HEK293 (cell line): ENCODE measurements around the gene RPS23.

Source experiments
- CTCF ChIA-PET: fragments of 350-600 bp; formaldehyde crosslinking; extraction: SDS; loops from one replicate; lab custom pipeline; 2021; ENCODE audit warnings: antibody characterized with exemption; lab: Yijun Ruan, JAX
- POLR2A ChIA-PET: fragments of 300-600 bp; formaldehyde crosslinking; extraction: SDS; loops from one replicate; lab custom pipeline; 2020; ENCODE audit warnings: antibody characterized with exemption, inconsistent platforms; lab: Yijun Ruan, JAX
- H3K27ac ChIP-seq: fragments of 200-500 bp; sonication (Bioruptor generic); 2 replicates; pipeline ENCODE4 v1.5.1; 2014; ENCODE audit warnings: low read depth, low read length, control low read depth, inconsistent platforms; ENCODE audit errors: extremely low read depth
- H3K36me3 ChIP-seq, 2 experiments: fragments of 200-500 bp in 1 of 2; sonication (Bioruptor generic) in 1 of 2; 1 replicate in 1 of 2; 2 replicates in 1 of 2; pipeline ENCODE4 v1.5.1; 2014 to 2017; ENCODE audit warnings: inconsistent platforms in 2 of 2, low read length in 2 of 2; ENCODE audit not compliant: control insufficient read depth in 2 of 2, insufficient read depth in 1 of 2
- H3K4me1 ChIP-seq: fragments of 200-500 bp; sonication (Bioruptor generic); 2 replicates; pipeline ENCODE4 v1.5.1; 2014; ENCODE audit warnings: mild to moderate bottlenecking, low read length, inconsistent platforms; ENCODE audit not compliant: control insufficient read depth, insufficient read depth
- H3K4me3 ChIP-seq: 2 replicates; pipeline ENCODE4 v1.5.1; 2011; ENCODE audit warnings: low read depth, mild to moderate bottlenecking, control low read depth, low read length, moderate library complexity
- H3K9me3 ChIP-seq: fragments of 200-500 bp; sonication (Bioruptor generic); 2 replicates; pipeline ENCODE4 v1.5.1; 2014; ENCODE audit warnings: low read depth, low read length, inconsistent platforms; ENCODE audit not compliant: control insufficient read depth, insufficient read depth
- BCL11B ChIP-seq: fragments of 450-650 bp; formaldehyde crosslinking; IDR thresholded peaks from 2 replicates; pipeline ENCODE4 v1.5.1; 2016; ENCODE audit warnings: low read depth, missing biosample characterization, missing genetic modification characterization
- GLIS1 ChIP-seq: fragments of 450-650 bp; formaldehyde crosslinking; IDR thresholded peaks from 2 replicates; pipeline ENCODE4 v1.5.1; 2016; ENCODE audit warnings: missing biosample characterization, missing genetic modification characterization
- IKZF3 ChIP-seq: fragments of 450-650 bp; IDR thresholded peaks from 2 replicates; pipeline ENCODE4 v1.5.0; 2018; ENCODE audit warnings: missing biosample characterization, mild to moderate bottlenecking, missing genetic modification characterization, moderate library complexity
- KLF7 ChIP-seq: fragments of 450-650 bp; formaldehyde crosslinking; IDR thresholded peaks from 2 replicates; pipeline ENCODE4 v1.5.1; 2016; ENCODE audit warnings: missing biosample characterization, missing genetic modification characterization, borderline replicate concordance
- MZF1 ChIP-seq: fragments of 450-650 bp; formaldehyde crosslinking; IDR thresholded peaks from 2 replicates; pipeline ENCODE4 v1.5.1; 2017; ENCODE audit warnings: missing biosample characterization, missing genetic modification characterization, borderline replicate concordance
- SCRT1 ChIP-seq: fragments of 450-650 bp; formaldehyde crosslinking; IDR thresholded peaks from 2 replicates; pipeline ENCODE4 v1.5.1; 2016; ENCODE audit warnings: missing biosample characterization, missing genetic modification characterization, borderline replicate concordance
- SCRT2 ChIP-seq: fragments of 450-650 bp; formaldehyde crosslinking; IDR thresholded peaks from 2 replicates; pipeline ENCODE4 v1.5.1; 2016; ENCODE audit warnings: missing biosample characterization, missing genetic modification characterization
- SP2 ChIP-seq: fragments of 450-650 bp; formaldehyde crosslinking; IDR thresholded peaks from 2 replicates; pipeline ENCODE4 v1.5.1; 2016; ENCODE audit warnings: missing biosample characterization, missing genetic modification characterization
- SP7 ChIP-seq: fragments of 450-650 bp; formaldehyde crosslinking; IDR thresholded peaks from 2 replicates; pipeline ENCODE4 v1.5.1; 2016; ENCODE audit warnings: missing biosample characterization, missing genetic modification characterization
- ZBTB17 ChIP-seq: fragments of 450-650 bp; formaldehyde crosslinking; IDR thresholded peaks from 2 replicates; pipeline ENCODE4 v1.5.1; 2016; ENCODE audit warnings: missing biosample characterization, missing genetic modification characterization
- ZBTB7A ChIP-seq: fragments of 450-650 bp; formaldehyde crosslinking; IDR thresholded peaks from 2 replicates; pipeline ENCODE4 v1.5.1; 2016; ENCODE audit warnings: low read depth, missing biosample characterization, missing genetic modification characterization
- ZFP3 ChIP-seq: fragments of 450-650 bp; formaldehyde crosslinking; IDR thresholded peaks from 2 replicates; pipeline ENCODE4 v1.5.1; 2016; ENCODE audit warnings: low read depth, missing biosample characterization, missing genetic modification characterization
- ZNF148 ChIP-seq: fragments of 450-650 bp; formaldehyde crosslinking; IDR thresholded peaks from 2 replicates; pipeline ENCODE4 v1.5.0; 2017; ENCODE audit warnings: missing biosample characterization, missing genetic modification characterization, borderline replicate concordance
- ZNF155 ChIP-seq: fragments of 450-650 bp; formaldehyde crosslinking; IDR thresholded peaks from 2 replicates; pipeline ENCODE4 v1.5.1; 2016; ENCODE audit warnings: missing biosample characterization, missing genetic modification characterization
- ZNF169 ChIP-seq: fragments of 450-650 bp; formaldehyde crosslinking; IDR thresholded peaks from 2 replicates; pipeline ENCODE4 v1.5.1; 2016; ENCODE audit warnings: missing biosample characterization, missing genetic modification characterization
- ZNF214 ChIP-seq: fragments of 450-650 bp; formaldehyde crosslinking; IDR thresholded peaks from 2 replicates; pipeline ENCODE4 v1.5.1; 2017; ENCODE audit warnings: missing biosample characterization, mild to moderate bottlenecking, missing genetic modification characterization, borderline replicate concordance
- ZNF223 ChIP-seq: fragments of 450-650 bp; formaldehyde crosslinking; IDR thresholded peaks from 2 replicates; pipeline ENCODE4 v1.5.1; 2016; ENCODE audit warnings: missing biosample characterization, missing genetic modification characterization
- ZNF274 ChIP-seq, 2 experiments: fragments of 200-500 bp in 1 of 2; fragments of 450-650 bp in 1 of 2; sonication (Bioruptor generic) in 1 of 2; formaldehyde crosslinking in 1 of 2; IDR thresholded peaks; 2 replicates each; pipeline versions ENCODE4 v1.5.1 to v1.6.1; 2014 to 2016; ENCODE audit warnings: borderline replicate concordance in 1 of 2, inconsistent platforms in 1 of 2, low read length in 1 of 2, missing biosample characterization in 1 of 2, missing genetic modification characterization in 1 of 2
- ZNF292 ChIP-seq: fragments of 450-650 bp; formaldehyde crosslinking; IDR thresholded peaks from 2 replicates; pipeline ENCODE4 v1.5.1; 2016; ENCODE audit warnings: low read depth, missing biosample characterization, missing genetic modification characterization, borderline replicate concordance
- ZNF341 ChIP-seq: fragments of 450-650 bp; formaldehyde crosslinking; IDR thresholded peaks from 2 replicates; pipeline ENCODE4; 2016; ENCODE audit warnings: low read depth, missing biosample characterization, missing genetic modification characterization
- ZNF354C ChIP-seq: fragments of 450-650 bp; formaldehyde crosslinking; IDR thresholded peaks from 2 replicates; pipeline ENCODE4 v1.5.1; 2016; ENCODE audit warnings: missing biosample characterization, missing genetic modification characterization, low read depth, borderline replicate concordance
- ZNF423 ChIP-seq: fragments of 450-650 bp; formaldehyde crosslinking; IDR thresholded peaks from 2 replicates; pipeline ENCODE4 v1.5.1; 2016; ENCODE audit warnings: missing biosample characterization, missing genetic modification characterization
- ZNF529 ChIP-seq: fragments of 450-650 bp; formaldehyde crosslinking; IDR thresholded peaks from 2 replicates; pipeline ENCODE4 v1.5.1; 2017; ENCODE audit warnings: missing genetic modification characterization, missing biosample characterization; ENCODE audit not compliant: insufficient replicate concordance
- ZNF658 ChIP-seq: fragments of 450-650 bp; formaldehyde crosslinking; IDR thresholded peaks from 2 replicates; pipeline ENCODE4; 2016; ENCODE audit warnings: missing biosample characterization, missing genetic modification characterization
- ZNF660 ChIP-seq: fragments of 450-650 bp; IDR thresholded peaks from 2 replicates; pipeline ENCODE4 v1.5.1; 2018; ENCODE audit warnings: missing biosample characterization, mild to moderate bottlenecking, missing genetic modification characterization
- ZNF785 ChIP-seq: fragments of 450-650 bp; formaldehyde crosslinking; IDR thresholded peaks from 2 replicates; pipeline ENCODE4 v1.5.1; 2016; ENCODE audit warnings: missing biosample characterization, missing genetic modification characterization
- TF ChIP-seq, protein P1 (sequence below): fragments of 450-650 bp; formaldehyde crosslinking; IDR thresholded peaks from 2 replicates; pipeline ENCODE4 v1.5.1; 2016; ENCODE audit warnings: missing biosample characterization, missing genetic modification characterization
- TF ChIP-seq, protein P2 (sequence below): fragments of 450-650 bp; formaldehyde crosslinking; IDR thresholded peaks from 2 replicates; pipeline ENCODE4 v1.5.1; 2017; ENCODE audit warnings: missing biosample characterization, mild to moderate bottlenecking, missing genetic modification characterization, moderate library complexity
- TF ChIP-seq, protein P3 (sequence below): fragments of 450-650 bp; IDR thresholded peaks from 2 replicates; pipeline ENCODE4 v1.5.1; 2018; ENCODE audit warnings: missing biosample characterization, missing genetic modification characterization

RPS23 gene

GRCh38 chr5:82277987-82278710 lies at the start of gene RPS23:
Gene RPS23 (minus strand): TSS chr5:82278354. CDS start chr5:82278323, 31 bp downstream.
- ChIA-PET POLR2A (interaction anchor here (0.5 to 1.4 kb wide), 12 partner anchors 10 to 1115 kb away, joined by 3 to 6 read pairs (median 4); partner anchors contain the start of gene ATG10), CTCF (interaction anchor here (0.5 to 1.2 kb wide), 2 partner anchors 19 to 35 kb away, joined by 3 to 4 read pairs; no protein-coding TSS in a partner anchor)
- peak within 1 kb of the TSS; percentile 95 for H3K4me3 ChIP-seq
- peak within 1 kb of the TSS; percentile 87 for H3K27ac ChIP-seq
- peaks cover 16 to 40% of the 10 kb centered on the region in 2 experiments for H3K36me3 ChIP-seq
- H3K9me3 ChIP-seq: no peaks in the 10 kb centered on the region
- no peaks in the 10 kb centered on the region for H3K4me1 ChIP-seq
- TF ChIP-seq ZNF292: no peak
- TF ChIP-seq, protein P1, sequence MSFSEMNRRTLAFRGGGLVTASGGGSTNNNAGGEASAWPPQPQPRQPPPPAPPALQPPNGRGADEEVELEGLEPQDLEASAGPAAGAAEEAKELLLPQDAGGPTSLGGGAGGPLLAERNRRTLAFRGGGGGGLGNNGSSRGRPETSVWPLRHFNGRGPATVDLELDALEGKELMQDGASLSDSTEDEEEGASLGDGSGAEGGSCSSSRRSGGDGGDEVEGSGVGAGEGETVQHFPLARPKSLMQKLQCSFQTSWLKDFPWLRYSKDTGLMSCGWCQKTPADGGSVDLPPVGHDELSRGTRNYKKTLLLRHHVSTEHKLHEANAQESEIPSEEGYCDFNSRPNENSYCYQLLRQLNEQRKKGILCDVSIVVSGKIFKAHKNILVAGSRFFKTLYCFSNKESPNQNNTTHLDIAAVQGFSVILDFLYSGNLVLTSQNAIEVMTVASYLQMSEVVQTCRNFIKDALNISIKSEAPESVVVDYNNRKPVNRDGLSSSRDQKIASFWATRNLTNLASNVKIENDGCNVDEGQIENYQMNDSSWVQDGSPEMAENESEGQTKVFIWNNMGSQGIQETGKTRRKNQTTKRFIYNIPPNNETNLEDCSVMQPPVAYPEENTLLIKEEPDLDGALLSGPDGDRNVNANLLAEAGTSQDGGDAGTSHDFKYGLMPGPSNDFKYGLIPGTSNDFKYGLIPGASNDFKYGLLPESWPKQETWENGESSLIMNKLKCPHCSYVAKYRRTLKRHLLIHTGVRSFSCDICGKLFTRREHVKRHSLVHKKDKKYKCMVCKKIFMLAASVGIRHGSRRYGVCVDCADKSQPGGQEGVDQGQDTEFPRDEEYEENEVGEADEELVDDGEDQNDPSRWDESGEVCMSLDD (tag by site-specific recombination): 0 out of 2 replicates have a peak, but pooled peaks have one; percentile 16
- peak; percentile 20; the same call in 1 of the 2 replicates for TF ChIP-seq GLIS1
- no peak for TF ChIP-seq ZNF341
- TF ChIP-seq SP7 (tag by site-specific recombination): peak; percentile 61; the same call in 1 of the 2 replicates
- TF ChIP-seq ZNF223 (tag by site-specific recombination): no peak
- peak; percentile 47 for TF ChIP-seq SP2
- TF ChIP-seq ZNF214 (tag by site-specific recombination): no peak
- TF ChIP-seq KLF7 (tag by site-specific recombination): no peak; the same call in 1 of the 2 replicates
- TF ChIP-seq ZNF785 (tag by site-specific recombination): no peak
- no peak for TF ChIP-seq MZF1 (tag by site-specific recombination)
- TF ChIP-seq ZNF354C (tag by site-specific recombination): no peak
- TF ChIP-seq ZNF274 (IDR thresholded peaks at IDR 0.05; ENCODE audit: low read length): no peak
- no peak for TF ChIP-seq ZNF274 (tag by site-specific recombination; IDR thresholded peaks at IDR 0.05; ENCODE audit: borderline replicate concordance)
- no peak for TF ChIP-seq ZNF155 (tag by site-specific recombination)
- no peak for TF ChIP-seq BCL11B
- no peak for TF ChIP-seq IKZF3 (tag by site-specific recombination)
- TF ChIP-seq ZFP3 (tag by site-specific recombination): no peak
- TF ChIP-seq, protein P2, sequence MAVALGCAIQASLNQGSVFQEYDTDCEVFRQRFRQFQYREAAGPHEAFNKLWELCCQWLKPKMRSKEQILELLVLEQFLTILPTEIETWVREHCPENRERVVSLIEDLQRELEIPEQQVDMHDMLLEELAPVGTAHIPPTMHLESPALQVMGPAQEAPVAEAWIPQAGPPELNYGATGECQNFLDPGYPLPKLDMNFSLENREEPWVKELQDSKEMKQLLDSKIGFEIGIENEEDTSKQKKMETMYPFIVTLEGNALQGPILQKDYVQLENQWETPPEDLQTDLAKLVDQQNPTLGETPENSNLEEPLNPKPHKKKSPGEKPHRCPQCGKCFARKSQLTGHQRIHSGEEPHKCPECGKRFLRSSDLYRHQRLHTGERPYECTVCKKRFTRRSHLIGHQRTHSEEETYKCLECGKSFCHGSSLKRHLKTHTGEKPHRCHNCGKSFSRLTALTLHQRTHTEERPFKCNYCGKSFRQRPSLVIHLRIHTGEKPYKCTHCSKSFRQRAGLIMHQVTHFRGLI (tag by site-specific recombination): no peak
- TF ChIP-seq ZNF658 (tag by site-specific recombination): no peak
- TF ChIP-seq, protein P3, sequence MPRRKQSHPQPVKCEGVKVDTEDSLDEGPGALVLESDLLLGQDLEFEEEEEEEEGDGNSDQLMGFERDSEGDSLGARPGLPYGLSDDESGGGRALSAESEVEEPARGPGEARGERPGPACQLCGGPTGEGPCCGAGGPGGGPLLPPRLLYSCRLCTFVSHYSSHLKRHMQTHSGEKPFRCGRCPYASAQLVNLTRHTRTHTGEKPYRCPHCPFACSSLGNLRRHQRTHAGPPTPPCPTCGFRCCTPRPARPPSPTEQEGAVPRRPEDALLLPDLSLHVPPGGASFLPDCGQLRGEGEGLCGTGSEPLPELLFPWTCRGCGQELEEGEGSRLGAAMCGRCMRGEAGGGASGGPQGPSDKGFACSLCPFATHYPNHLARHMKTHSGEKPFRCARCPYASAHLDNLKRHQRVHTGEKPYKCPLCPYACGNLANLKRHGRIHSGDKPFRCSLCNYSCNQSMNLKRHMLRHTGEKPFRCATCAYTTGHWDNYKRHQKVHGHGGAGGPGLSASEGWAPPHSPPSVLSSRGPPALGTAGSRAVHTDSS (tag by site-specific recombination): no peak
- TF ChIP-seq SCRT1 (tag by site-specific recombination): no peak
- TF ChIP-seq ZNF169 (tag by site-specific recombination): no peak
- no peak for TF ChIP-seq ZNF423
- 0 out of 2 replicates have a peak, but pooled peaks have one; percentile 30 for TF ChIP-seq ZBTB7A
- no peak for TF ChIP-seq ZNF529
- no peak for TF ChIP-seq ZNF148 (tag by site-specific recombination)
- peak; percentile 49; the same call in 1 of the 2 replicates for TF ChIP-seq ZBTB17
- no peak for TF ChIP-seq SCRT2 (tag by site-specific recombination)
- TF ChIP-seq ZNF660 (tag by site-specific recombination): no peak; the same call in 1 of the 2 replicates
